ENCODE results near the gene PLXNA2. TPM values are rescaled to one million over a fixed set of nuclear protein-coding genes. Genes with fewer than 3 reads are reported as not detected.

The PLXNA2 gene
- total RNA-seq, 1 experiment from 2014 or later: 0.89 TPM

- TF ChIP-seq REST (IDR thresholded peaks at IDR 0.05; ENCODE audit: low read depth): no peak
- no peak for TF ChIP-seq RAD21 (IDR thresholded peaks at IDR 0.05; ENCODE audit: low read depth)
- no peak for TF ChIP-seq ELF1 (IDR thresholded peaks at IDR 0.05; ENCODE audit: borderline replicate concordance, low read depth)
- no peak for TF ChIP-seq POLR2AphosphoS5 (IDR thresholded peaks at IDR 0.05; ENCODE audit: low read depth, low read length)
- TF ChIP-seq ATF3 (IDR thresholded peaks at IDR 0.05): no peak
- no peak for TF ChIP-seq YY1 (IDR thresholded peaks at IDR 0.05; ENCODE audit: extremely low read depth, insufficient replicate concordance, low read depth, low read length)
- TF ChIP-seq EZH2 (IDR thresholded peaks at IDR 0.05): no peak
- TF ChIP-seq SIN3A (IDR thresholded peaks at IDR 0.05; ENCODE audit: low read depth): no peak
- no peak for TF ChIP-seq EGR1 (IDR thresholded peaks at IDR 0.05; ENCODE audit: low read depth)
Observed at GRCh38 chr1:208069317-208069716, 174.9 kb downstream of the PLXNA2 start (continued).

- ATAC-seq: no peak
- CTCF ChIA-PET: no interaction called here
- H3K36me3 ChIP-seq (ENCODE audit: control insufficient read depth in 1 of 2, insufficient read depth in 2 of 2, low read length in 2 of 2): no peaks in the 10 kb centered on the region
Observed at GRCh38 chr1:208068908-208069307, 175.3 kb downstream of the PLXNA2 start.

More at GRCh38 chr1:208068908-208069307, 175.3 kb downstream of the PLXNA2 start:
- Histone ChIP-seq H3K9me2 (ENCODE audit: insufficient read depth) (no peaks in the 10 kb centered on the region), H3K4me3 (replicated peaks in 1 of 2; ENCODE audit: low read depth in 1 of 2, low read length in 2 of 2) (no peak overlapping the region), H2AFZ (ENCODE audit: low read depth, low read length, poor library complexity, severe bottlenecking) (no peak overlapping the region), H4K20me1 (ENCODE audit: insufficient read depth) (no peaks in the 10 kb centered on the region), H3K27me3 (ENCODE audit: insufficient read depth, low read length) (peaks cover 17% of the 10 kb centered on the region), H3K9me3 (ENCODE audit: control insufficient read depth in 1 of 2, insufficient read depth in 1 of 2, low read depth in 1 of 2, low read length in 2 of 2) (no peaks in the 10 kb centered on the region), H3K4me2 (ENCODE audit: low read length) (no peak overlapping the region), H3K9ac (ENCODE audit: low read length) (no peak overlapping the region), H3K4me1 (ENCODE audit: control insufficient read depth in 1 of 2, insufficient read depth in 2 of 2, low read length in 2 of 2) (no peaks in the 10 kb centered on the region), H3K79me2 (ENCODE audit: insufficient read depth, low read length) (no peaks in the 10 kb centered on the region), H3K27ac (ENCODE audit: low read depth, low read length) (no peak overlapping the region)
- TF ChIP-seq EZH2phosphoT487 (IDR thresholded peaks at IDR 0.05; ENCODE audit: borderline replicate concordance): no peak
- no peak for TF ChIP-seq SIN3A (IDR thresholded peaks at IDR 0.05; ENCODE audit: low read depth)
- TF ChIP-seq ZFX (IDR thresholded peaks at IDR 0.05): no peak
- no peak for TF ChIP-seq MAX (IDR thresholded peaks at IDR 0.05)
- no peak for TF ChIP-seq POLR2A (IDR thresholded peaks at IDR 0.05; ENCODE audit: borderline replicate concordance, extremely low read depth, insufficient read depth, insufficient read length)
- TF ChIP-seq SRF (IDR thresholded peaks at IDR 0.05; ENCODE audit: low read depth): no peak
- TF ChIP-seq CEBPB (IDR thresholded peaks at IDR 0.05; ENCODE audit: low read depth): no peak
- no peak for TF ChIP-seq EGR1 (IDR thresholded peaks at IDR 0.05; ENCODE audit: low read depth)
- no peak for TF ChIP-seq RAD21 (IDR thresholded peaks at IDR 0.05; ENCODE audit: low read depth)
- TF ChIP-seq ATF3 (IDR thresholded peaks at IDR 0.05): no peak
- TF ChIP-seq TCF7L2 (IDR thresholded peaks at IDR 0.05; ENCODE audit: borderline replicate concordance, extremely low read depth, insufficient read depth, insufficient read length): no peak
- TF ChIP-seq FOSL1 (IDR thresholded peaks at IDR 0.05; ENCODE audit: low read depth): no peak
- no peak for TF ChIP-seq ELF1 (IDR thresholded peaks at IDR 0.05; ENCODE audit: borderline replicate concordance, low read depth)
- TF ChIP-seq SP1 (IDR thresholded peaks at IDR 0.05; ENCODE audit: low read depth): no peak
- TF ChIP-seq CBX3 (IDR thresholded peaks at IDR 0.05; ENCODE audit: low read depth): no peak
- intact Hi-C loops (cut with micrococcal nuclease): no loop called here
- no TSS peak for BruUV-seq (replicated peaks)
- no peak for DNase-seq (ENCODE audit: low read depth, low spot score)
- RAD21 ChIA-PET (ENCODE audit: low non-redundant PET in 1 of 2, low total read pairs in 2 of 2, uncharacterized antibody in 2 of 2, unreplicated experiment in 2 of 2): no interaction called here
- POLR2A ChIA-PET: no interaction called here

All from HCT116 (cell line).